ENCODE data around the gene C10orf143. TPM values are rescaled to one million over a fixed set of nuclear protein-coding genes. Genes with fewer than 3 reads are reported as not detected.

C10orf143 gene
- total RNA-seq, 5 donors from 2014 or later (not counting 1 experiment from before 2014, with no cell fraction given) = 7.6 to 14.6 (median 12.3) TPM

- H3K9me3 ChIP-seq = no peaks in the 10 kb centered on the region
- WGBS (ENCODE audit: insufficient coverage) = 90% methylated on average over 6 of the region's 8 CpGs
- H3K9me3 Mint-ChIP-seq = no peaks in the 10 kb centered on the region
- POLR2A ChIA-PET = no interaction called here
- CTCF ChIA-PET = no interaction called here
- ATAC-seq (replicated peaks in 1 of 4) = no peak
- no peak overlapping the region for H3K4me3 ChIP-seq (ENCODE audit: control insufficient read depth in 1 of 2, extremely low read depth in 1 of 2, low read length in 1 of 2)
- peak in 1 of 35 experiments; percentile 22 for DNase-seq
- no peaks in the 10 kb centered on the region for H3K36me3 Mint-ChIP-seq
- no peaks in the 10 kb centered on the region for H3K4me1 Mint-ChIP-seq
- H3K27me3 ChIP-seq (replicated peaks in 1 of 2; ENCODE audit: control insufficient read depth in 2 of 2, extremely low read depth in 1 of 2, insufficient read depth in 2 of 2, low read length in 1 of 2) = peaks cover 0 to 20% of the 10 kb centered on the region in 2 experiments
- peaks cover 23 to 27% of the 10 kb centered on the region in 2 donors for H3K27me3 Mint-ChIP-seq
- no peak overlapping the region for H3K27ac Mint-ChIP-seq
- H3K4me3 Mint-ChIP-seq = no peak overlapping the region
- no peaks in the 10 kb centered on the region for H3K4me1 ChIP-seq (ENCODE audit: control insufficient read depth in 1 of 2, extremely low read depth in 1 of 2, insufficient read depth in 2 of 2, low read length in 2 of 2)
- H3K36me3 ChIP-seq (ENCODE audit: control insufficient read depth in 2 of 2, extremely low read depth in 1 of 2, insufficient read depth in 1 of 2, low read length in 1 of 2) = no peaks in the 10 kb centered on the region
- H3K27ac ChIP-seq (ENCODE audit: low read length) = no peak overlapping the region
These were observed 72.5 kb downstream of the C10orf143 start for GRCh38 chr10:130038019-130038555.

GRCh38 chr10:130037169-130037661 lies 73.4 kb downstream of the C10orf143 start:
- Mint-ChIP-seq H3K4me1 (no peaks in the 10 kb centered on the region), H3K27ac (no peak overlapping the region), H3K36me3 (no peaks in the 10 kb centered on the region), H3K27me3 (peaks cover 23 to 27% of the 10 kb centered on the region in 2 donors), H3K4me3 (no peak overlapping the region), H3K9me3 (no peaks in the 10 kb centered on the region)
- CTCF ChIA-PET = no interaction called here
- H3K9me3 ChIP-seq = no peaks in the 10 kb centered on the region
- DNase-seq (peak in 1 of 35 experiments; percentile 22), ATAC-seq (replicated peaks in 1 of 4) (no peak)
- POLR2A ChIA-PET = no interaction called here
- H3K4me1 ChIP-seq (ENCODE audit: control insufficient read depth in 1 of 2, extremely low read depth in 1 of 2, insufficient read depth in 2 of 2, low read length in 2 of 2) = no peaks in the 10 kb centered on the region
- H3K27ac ChIP-seq (ENCODE audit: low read length) = no peak overlapping the region
- WGBS (ENCODE audit: insufficient coverage) = 73% methylated on average over 7 of the region's 14 CpGs
- H3K4me3 ChIP-seq (ENCODE audit: control insufficient read depth in 1 of 2, extremely low read depth in 1 of 2, low read length in 1 of 2) = no peak overlapping the region
- H3K36me3 ChIP-seq (ENCODE audit: control insufficient read depth in 2 of 2, extremely low read depth in 1 of 2, insufficient read depth in 1 of 2, low read length in 1 of 2) = no peaks in the 10 kb centered on the region
- H3K27me3 ChIP-seq (replicated peaks in 1 of 2; ENCODE audit: control insufficient read depth in 2 of 2, extremely low read depth in 1 of 2, insufficient read depth in 2 of 2, low read length in 1 of 2) = peaks cover 0 to 20% of the 10 kb centered on the region in 2 experiments

- CTCF ChIA-PET = no interaction called here
- Histone ChIP-seq H3K36me3 (ENCODE audit: control insufficient read depth in 2 of 2, extremely low read depth in 1 of 2, insufficient read depth in 1 of 2, low read length in 1 of 2) (no peaks in the 10 kb centered on the region), H3K4me1 (ENCODE audit: control insufficient read depth in 1 of 2, extremely low read depth in 1 of 2, insufficient read depth in 2 of 2, low read length in 2 of 2) (no peaks in the 10 kb centered on the region), H3K27ac (ENCODE audit: low read length) (no peak overlapping the region), H3K4me3 (ENCODE audit: control insufficient read depth in 1 of 2, extremely low read depth in 1 of 2, low read length in 1 of 2) (no peak overlapping the region), H3K27me3 (replicated peaks in 1 of 2; ENCODE audit: control insufficient read depth in 2 of 2, extremely low read depth in 1 of 2, insufficient read depth in 2 of 2, low read length in 1 of 2) (peaks cover 0 to 20% of the 10 kb centered on the region in 2 experiments), H3K9me3 (no peaks in the 10 kb centered on the region)
- Mint-ChIP-seq H3K36me3 (no peaks in the 10 kb centered on the region), H3K27ac (no peak overlapping the region), H3K4me3 (no peak overlapping the region), H3K4me1 (no peaks in the 10 kb centered on the region), H3K27me3 (peaks cover 23 to 27% of the 10 kb centered on the region in 2 donors), H3K9me3 (no peaks in the 10 kb centered on the region)
- 85% methylated on average over 13 of the region's 13 CpGs for WGBS (ENCODE audit: insufficient coverage)
- no peak for ATAC-seq (replicated peaks in 1 of 4)
- POLR2A ChIA-PET = no interaction called here
- peak in 1 of 35 experiments; percentile 11 for DNase-seq
These were observed 74.1 kb downstream of the C10orf143 start for GRCh38 chr10:130036296-130037065.

DNA sequence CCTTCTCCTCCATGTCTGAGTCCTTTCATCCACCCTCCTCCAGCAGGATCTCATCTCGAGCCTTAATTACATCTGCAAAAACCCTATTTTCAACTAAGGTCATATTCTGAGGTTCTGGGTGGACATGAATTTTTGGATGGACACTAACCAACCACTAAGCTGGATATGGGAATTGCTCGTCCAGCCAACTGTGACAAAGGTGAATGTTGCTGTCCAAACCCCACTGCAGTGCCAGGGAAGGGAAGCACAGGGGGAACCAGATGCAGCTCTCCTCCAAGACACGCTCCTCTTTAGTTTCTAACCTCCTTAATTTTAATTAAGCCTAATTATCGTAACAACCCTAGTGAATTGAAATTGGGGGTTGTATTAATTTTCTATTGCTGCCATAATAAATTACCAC lies 81.4 kb downstream of the C10orf143 start:
- Histone ChIP-seq H3K27ac (ENCODE audit: low read length) (no peak overlapping the region), H3K4me1 (ENCODE audit: control insufficient read depth in 1 of 2, extremely low read depth in 1 of 2, insufficient read depth in 2 of 2, low read length in 2 of 2) (no peaks in the 10 kb centered on the region), H3K9me3 (no peaks in the 10 kb centered on the region), H3K4me3 (ENCODE audit: control insufficient read depth in 1 of 2, extremely low read depth in 1 of 2, low read length in 1 of 2) (no peak overlapping the region), H3K36me3 (ENCODE audit: control insufficient read depth in 2 of 2, extremely low read depth in 1 of 2, insufficient read depth in 1 of 2, low read length in 1 of 2) (no peaks in the 10 kb centered on the region), H3K27me3 (replicated peaks in 1 of 2; ENCODE audit: control insufficient read depth in 2 of 2, extremely low read depth in 1 of 2, insufficient read depth in 2 of 2, low read length in 1 of 2) (peaks cover 0 to 12% of the 10 kb centered on the region in 2 experiments)
- Mint-ChIP-seq H3K9me3 (no peaks in the 10 kb centered on the region), H3K27me3 (peaks cover 0 to 5% of the 10 kb centered on the region in 2 donors), H3K36me3 (no peaks in the 10 kb centered on the region), H3K27ac (no peak overlapping the region), H3K4me1 (no peaks in the 10 kb centered on the region), H3K4me3 (no peak overlapping the region)
- ChIA-PET CTCF (no interaction called here), POLR2A (no interaction called here)
- no peak for ATAC-seq (replicated peaks in 1 of 4)
- DNase-seq = no peak
- 29% methylated on average over 1 of the region's 4 CpGs for WGBS (ENCODE audit: insufficient coverage)

GRCh38 chr10:130028465-130028819 lies 82.2 kb downstream of the C10orf143 start:
- no peaks in the 10 kb centered on the region for H3K4me1 Mint-ChIP-seq
- no peaks in the 10 kb centered on the region for H3K9me3 ChIP-seq
- ATAC-seq (replicated peaks in 1 of 4) (no peak), DNase-seq (peak in 1 of 35 experiments; percentile 17)
- H3K27ac Mint-ChIP-seq = no peak overlapping the region
- ChIA-PET CTCF (no interaction called here), POLR2A (no interaction called here)
- peaks cover 0 to 12% of the 10 kb centered on the region in 2 experiments for H3K27me3 ChIP-seq (replicated peaks in 1 of 2; ENCODE audit: control insufficient read depth in 2 of 2, extremely low read depth in 1 of 2, insufficient read depth in 2 of 2, low read length in 1 of 2)
- WGBS (ENCODE audit: insufficient coverage) = 71% methylated on average over 3 of the region's 4 CpGs
- no peaks in the 10 kb centered on the region for H3K4me1 ChIP-seq (ENCODE audit: control insufficient read depth in 1 of 2, extremely low read depth in 1 of 2, insufficient read depth in 2 of 2, low read length in 2 of 2)
- no peak overlapping the region for H3K4me3 ChIP-seq (ENCODE audit: control insufficient read depth in 1 of 2, extremely low read depth in 1 of 2, low read length in 1 of 2)
- H3K27me3 Mint-ChIP-seq = peaks cover 0 to 3% of the 10 kb centered on the region in 2 donors
- no peaks in the 10 kb centered on the region for H3K9me3 Mint-ChIP-seq
- H3K36me3 Mint-ChIP-seq = no peaks in the 10 kb centered on the region
- no peak overlapping the region for H3K4me3 Mint-ChIP-seq
- H3K36me3 ChIP-seq (ENCODE audit: control insufficient read depth in 2 of 2, extremely low read depth in 1 of 2, insufficient read depth in 1 of 2, low read length in 1 of 2) = no peaks in the 10 kb centered on the region
- no peak overlapping the region for H3K27ac ChIP-seq (ENCODE audit: low read length)

DNA sequence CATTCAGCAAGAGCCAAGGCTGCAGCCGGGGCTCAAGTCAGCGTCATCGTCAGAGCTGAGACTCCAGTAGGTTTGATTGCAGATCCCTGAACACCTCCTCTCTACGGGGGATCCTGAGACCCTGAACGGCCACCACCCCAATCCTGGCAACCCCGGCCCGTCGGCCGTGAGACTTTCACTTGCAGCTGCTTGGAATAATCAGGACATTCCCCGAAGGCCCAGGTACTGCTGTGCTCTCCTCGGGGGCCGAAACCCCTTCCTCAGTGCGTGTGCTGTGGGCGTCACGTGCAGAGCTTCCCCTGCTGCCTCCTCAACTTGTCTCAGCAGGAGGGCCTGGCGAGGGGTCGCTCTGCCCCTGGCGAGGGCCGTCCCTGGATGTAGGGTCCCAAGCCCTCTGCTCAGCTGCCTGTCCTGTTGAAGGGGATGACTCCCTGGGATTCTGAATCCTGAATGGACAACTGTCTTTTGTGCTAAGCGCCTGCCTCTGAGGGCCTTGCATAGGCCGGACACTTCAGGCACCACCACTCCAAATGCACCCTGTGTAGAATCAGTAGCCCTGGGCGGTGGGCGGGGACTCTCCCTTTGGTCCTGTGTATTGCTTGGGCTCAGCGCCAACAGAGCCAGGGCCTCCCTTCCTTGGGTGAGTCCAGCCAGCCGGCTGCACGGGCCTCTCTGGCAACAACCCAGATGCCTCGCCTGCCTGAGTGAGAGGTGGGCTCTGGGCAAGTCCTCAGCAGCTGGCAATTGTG lies 82.7 kb downstream of the C10orf143 start:
- POLR2A ChIA-PET = no interaction called here
- ATAC-seq (replicated peaks in 1 of 4) = no peak

More for the DNA sequence above, 82.7 kb downstream of the C10orf143 start:
- Mint-ChIP-seq H3K27ac (no peak overlapping the region), H3K9me3 (no peaks in the 10 kb centered on the region), H3K4me1 (no peaks in the 10 kb centered on the region), H3K4me3 (no peak overlapping the region), H3K27me3 (peaks cover 0 to 3% of the 10 kb centered on the region in 2 donors), H3K36me3 (no peaks in the 10 kb centered on the region)
- no peaks in the 10 kb centered on the region for H3K9me3 ChIP-seq
- no peak overlapping the region for H3K27ac ChIP-seq (ENCODE audit: low read length)
- H3K4me1 ChIP-seq (ENCODE audit: control insufficient read depth in 1 of 2, extremely low read depth in 1 of 2, insufficient read depth in 2 of 2, low read length in 2 of 2) = no peaks in the 10 kb centered on the region
- H3K36me3 ChIP-seq (ENCODE audit: control insufficient read depth in 2 of 2, extremely low read depth in 1 of 2, insufficient read depth in 1 of 2, low read length in 1 of 2) = no peaks in the 10 kb centered on the region
- peaks cover 0 to 12% of the 10 kb centered on the region in 2 experiments for H3K27me3 ChIP-seq (replicated peaks in 1 of 2; ENCODE audit: control insufficient read depth in 2 of 2, extremely low read depth in 1 of 2, insufficient read depth in 2 of 2, low read length in 1 of 2)
- CTCF ChIA-PET = interaction anchor here in 1 of 2 donors (0.6 kb wide), 1 partner anchor 192 kb away, joined by 6 read pairs; no protein-coding TSS in a partner anchor
- DNase-seq = peak in 1 of 35 experiments; percentile 20
- WGBS (ENCODE audit: insufficient coverage) = 83% methylated on average over 24 of the region's 27 CpGs
- no peak overlapping the region for H3K4me3 ChIP-seq (ENCODE audit: control insufficient read depth in 1 of 2, extremely low read depth in 1 of 2, low read length in 1 of 2)

All from T-cell (primary cell).